K562 (cell line): ENCODE measurements around the gene VWA5B1. TPM values are rescaled to one million over a fixed set of nuclear protein-coding genes. Genes with fewer than 3 reads are reported as not detected.

Experiments used
- ATAC-seq: fragments of 200-7000 bp; cut with Tn5 transposase; 3 replicates; pipeline ENCODE4 v1.9.1; 2020; ENCODE audit warnings: moderate library complexity
- BruUV-seq: library from RNA; stranded (reverse); fragments of 400-500 nt; replicated peaks from 2 replicates; lab custom pipeline; 2021; lab: Mats Ljungman, UMichigan
- CTCF ChIA-PET: fragments of 300-600 bp; formaldehyde crosslinking; extraction: SDS; loops from one replicate; lab custom pipeline; 2021; ENCODE audit warnings: low intra/inter-chr PET ratio; lab: Yijun Ruan, JAX
- POLR2A ChIA-PET: fragments of 300-600, 350-650 bp; sonication (Branson Sonifier 250); formaldehyde crosslinking; extraction: SDS; loops from one replicate; lab custom pipeline; 2021; ENCODE audit warnings: antibody characterized with exemption, inconsistent platforms; lab: Yijun Ruan, JAX
- DNase-seq, 4 experiments: peaks; one replicate each; pipeline versions ENCODE4 v3.0.0 to v3.0.0-alpha.2; 2011 to 2018; ENCODE audit warnings: low spot score in 3 of 4, mixed read lengths in 3 of 4; ENCODE audit errors: extremely low read depth in 1 of 4
- FAIRE-seq: peaks from 2 replicates; lab custom pipeline; 2011; peaks lifted over from hg19 to GRCh38; lab: Jason Lieb, UNC
- H2AFZ ChIP-seq: 2 replicates; pipeline ENCODE4 v1.6.0; 2011; ENCODE audit warnings: low read depth, low read length, control low read depth, inconsistent platforms
- H3K27ac ChIP-seq: fragments of 200-600 bp; 3 replicates; pipeline ENCODE4 v1.8.0; 2011; ENCODE audit warnings: low read depth, mild to moderate bottlenecking, control low read depth, inconsistent platforms, low read length, moderate library complexity, mixed read lengths; ENCODE audit errors: extremely low read depth
- H3K27me3 ChIP-seq, 2 experiments: fragments of 300-600 bp in 1 of 2; 2 replicates in 1 of 2; 3 replicates in 1 of 2; pipeline versions ENCODE4 v1.6.0 to v1.8.0; 2011; ENCODE audit warnings: inconsistent platforms in 2 of 2, low read length in 2 of 2, mild to moderate bottlenecking in 1 of 2, mixed read lengths in 1 of 2, moderate library complexity in 1 of 2; ENCODE audit not compliant: control insufficient read depth in 2 of 2, insufficient read depth in 2 of 2
- H3K36me3 ChIP-seq: fragments of 300-600 bp; 3 replicates; pipeline ENCODE4 v1.8.0; 2011; ENCODE audit warnings: mild to moderate bottlenecking, low read length, inconsistent platforms; ENCODE audit not compliant: control insufficient read depth, insufficient read depth
- H3K4me1 ChIP-seq, 2 experiments: fragments of 200-600 bp in 1 of 2; replicated peaks in 1 of 2; 2 replicates in 1 of 2; 3 replicates in 1 of 2; pipeline versions ENCODE4 v1.5.1 to v1.8.0; 2011; ENCODE audit warnings: inconsistent platforms in 2 of 2, low read length in 2 of 2, mild to moderate bottlenecking in 1 of 2, mixed read lengths in 1 of 2, moderate library complexity in 1 of 2; ENCODE audit not compliant: control insufficient read depth in 2 of 2, insufficient read depth in 2 of 2
- H3K4me2 ChIP-seq: 2 replicates; pipeline ENCODE4 v1.6.1; 2011; ENCODE audit warnings: low read length, control low read depth, inconsistent platforms, mixed read lengths; ENCODE audit not compliant: insufficient read depth
- H3K4me3 ChIP-seq: fragments of 200-600 bp; sonication (generic), shearing (Covaris generic); 2 replicates; pipeline ENCODE4 v1.5.1; 2016; ENCODE audit warnings: control low read depth, inconsistent platforms
- H3K79me2 ChIP-seq: fragments of 200-600 bp; 3 replicates; pipeline ENCODE4 v1.8.0; 2011; ENCODE audit warnings: low read length, inconsistent platforms; ENCODE audit not compliant: control insufficient read depth, insufficient read depth
- H3K9ac ChIP-seq, 2 experiments: 2 replicates each; pipeline versions ENCODE4 v1.6.0 to v1.6.1; 2011; ENCODE audit warnings: low read depth in 2 of 2, low read length in 2 of 2, control low read depth in 1 of 2, inconsistent platforms in 1 of 2, mild to moderate bottlenecking in 1 of 2, mixed read lengths in 1 of 2; ENCODE audit not compliant: insufficient read depth in 1 of 2
- H3K9me1 ChIP-seq: one replicate; pipeline ENCODE4 v1.6.0; 2011; ENCODE audit warnings: inconsistent platforms, mild to moderate bottlenecking, low read length, moderate library complexity; ENCODE audit not compliant: control insufficient read depth, insufficient read depth
- H3K9me3 ChIP-seq: replicated peaks from 2 replicates; pipeline ENCODE4 v1.5.1; 2011; ENCODE audit warnings: low read depth, low read length, inconsistent platforms; ENCODE audit not compliant: control insufficient read depth, insufficient read depth
- H4K20me1 ChIP-seq: replicated peaks from 2 replicates; pipeline ENCODE4 v1.6.1; 2011; ENCODE audit warnings: low read length, inconsistent platforms, mixed read lengths; ENCODE audit not compliant: control insufficient read depth, insufficient read depth
- BRD9 ChIP-seq: fragments of 450-650 bp; IDR thresholded peaks from 2 replicates; pipeline ENCODE4 v1.6.1; 2018; ENCODE audit warnings: low read depth; ENCODE audit not compliant: partially characterized antibody
- CHD4 ChIP-seq: fragments of 200-600 bp; sonication (generic); IDR thresholded peaks from 3 replicates; pipeline ENCODE4 v1.6.1; 2012; ENCODE audit warnings: low read depth, mild to moderate bottlenecking, mixed read lengths, low read length, inconsistent platforms; ENCODE audit not compliant: insufficient read depth, insufficient replicate concordance, poor library complexity, severe bottlenecking
- CREBBP ChIP-seq: IDR thresholded peaks from one replicate; pipeline ENCODE4 v1.6.1; 2012; ENCODE audit warnings: low read depth, mild to moderate bottlenecking, control low read depth, inconsistent platforms, low read length
- PRDM10 ChIP-seq: fragments of 450-650 bp; IDR thresholded peaks from 2 replicates; pipeline ENCODE4 v1.6.1; 2018; ENCODE audit not compliant: partially characterized antibody
- ZNF407 ChIP-seq: fragments of 450-650 bp; IDR thresholded peaks from 2 replicates; pipeline ENCODE4 v1.6.1; 2016; ENCODE audit warnings: low read depth
- WGBS: fragments of 100-300 bp; shearing (Covaris generic); methylation state at CpG from one replicate; pipeline ENCODE4 v1.1.6; 2016; ENCODE audit warnings: low coverage, mixed read lengths; ENCODE audit not compliant: insufficient coverage; ENCODE audit errors: missing lambda C conversion rate; 5-methylcytosine and 5-hydroxymethylcytosine counted together
- in situ Hi-C: fragments of 300-500 bp; cut with MboI; formaldehyde crosslinking; loops from 4 replicates; pipeline ENCODE4 v1.15.0; 2018; ENCODE audit warnings: inconsistent platforms, mixed read lengths
- intact Hi-C: fragments of 100-400 bp; cut with micrococcal nuclease; formaldehyde crosslinking; loops from 2 replicates; pipeline ENCODE4 v1.14.2; 2022
- polyA plus RNA-seq, 8 experiments: library from polyadenylated mRNA; depleted of rRNA in 4 of 8; stranded (reverse) in 5 of 8; unstranded in 3 of 8; fragments of >200 nt; fragmentation: Nextera tagmentation in 2 of 8; fragmentation: Illumina TruSeq in 1 of 8; extraction: Ambion mirVana in 2 of 8; extraction: Trizol in 1 of 8; gene quantifications; 2 replicates each; pipeline versions ENCODE4 v1.2.1 to v1.2.3, GENCODE V29; 2011 to 2014; ENCODE audit warnings: inconsistent platforms in 1 of 8, missing spikeins in 1 of 8
- total RNA-seq, 7 experiments: library from RNA; depleted of rRNA in 6 of 7; stranded (reverse); fragments of >200 nt in 6 of 7; fragmentation: Illumina TruSeq in 2 of 7; extraction: Trizol in 2 of 7; gene quantifications; 2 replicates each; pipeline versions ENCODE4 v1.2.1 to v1.2.3, GENCODE V29; 2011 to 2021; ENCODE audit warnings: low replicate concordance in 1 of 7

VWA5B1 gene
- total and polyA plus RNA-seq, 9 of the 15 experiments (the other 6 are each of a cell fraction or from before 2014, with no cell fraction given), result not detected

- Histone ChIP-seq H3K9ac (no peak overlapping the region), H3K36me3 (no peaks in the 10 kb centered on the region), H3K9me3 (no peaks in the 10 kb centered on the region), H3K4me2 (no peak overlapping the region), H4K20me1 (peaks cover 8% of the 10 kb centered on the region; the same call in 1 of the 2 replicates), H3K9me1 (peaks cover 3% of the 10 kb centered on the region), H3K4me1 (peaks cover 0 to 3% of the 10 kb centered on the region in 2 experiments; a peak in 1 of 5 replicates), H3K4me3 (no peak overlapping the region), H3K27ac (no peak overlapping the region), H2AFZ (no peak overlapping the region), H3K27me3 (peaks cover 20 to 56% of the 10 kb centered on the region in 2 experiments; a peak in 3 of 5 replicates), H3K79me2 (no peaks in the 10 kb centered on the region)
- BruUV-seq, result no TSS peak
- DNase-seq, result no peak
- in situ Hi-C loops (no loop called here), intact Hi-C loops (no loop called here)
- no peak for ATAC-seq
- WGBS, result 3% methylated on average over 11 of the region's 12 CpGs
- CTCF ChIA-PET, result no interaction called here
- POLR2A ChIA-PET, result interaction anchor here (0.6 kb wide), 1 partner anchor 101 kb away, joined by 3 read pairs; no protein-coding TSS in a partner anchor
- FAIRE-seq, result no peak
- TF ChIP-seq PRDM10 (no peak), CREBBP (no peak), CHD4 (no peak), ZNF407 (no peak), BRD9 (no peak)
These were observed 59.3 kb downstream of the VWA5B1 start for GRCh38 chr1:20349971-20350370.
